ENCODE data around the gene DUS1L.
A peak's percentile ranks its signal among the peaks of the same experiment; 100 is the strongest.

The DUS1L gene

GRCh38 chr17:82065638-82066303, at the start of gene DUS1L:
Gene DUS1L, minus strand, starts transcription at chr17:82065804. Its CDS starts 745 bp downstream, at chr17:82065059.
- peak within 1 kb of the TSS; percentile 98 for H3K4me3 ChIP-seq (ENCODE audit: severe bottlenecking)
- peak within 1 kb of the TSS; percentile 41 for H3K27ac ChIP-seq (ENCODE audit: poor library complexity, severe bottlenecking)
- no peaks in the 10 kb centered on the region for H3K9me3 ChIP-seq (ENCODE audit: severe bottlenecking)
- no peaks in the 10 kb centered on the region for H3K4me1 ChIP-seq (ENCODE audit: insufficient read depth, poor library complexity, severe bottlenecking)
- H3K36me3 ChIP-seq (ENCODE audit: low read depth): peaks cover 35% of the 10 kb centered on the region
- ATAC-seq (ENCODE audit: low read depth) (peak; percentile 52), DNase-seq (ENCODE audit: low spot score) (no peak)
- H3K27me3 ChIP-seq (ENCODE audit: insufficient read depth, poor library complexity, severe bottlenecking): no peaks in the 10 kb centered on the region
- no peak for TF ChIP-seq CTCF (IDR thresholded peaks at IDR 0.05; ENCODE audit: poor library complexity, severe bottlenecking)

GRCh38 chr17:82114872-82115271, 49.3 kb upstream of the DUS1L start:
- no peak overlapping the region for H3K27ac ChIP-seq (ENCODE audit: poor library complexity, severe bottlenecking)
- no peak overlapping the region for H3K4me3 ChIP-seq (ENCODE audit: severe bottlenecking)
- no peaks in the 10 kb centered on the region for H3K9me3 ChIP-seq (ENCODE audit: severe bottlenecking)
- H3K36me3 ChIP-seq (ENCODE audit: low read depth): peaks cover 5% of the 10 kb centered on the region; the same call in 1 of the 2 replicates
- no peak for TF ChIP-seq CTCF (IDR thresholded peaks at IDR 0.05; ENCODE audit: poor library complexity, severe bottlenecking)
- H3K27me3 ChIP-seq (ENCODE audit: insufficient read depth, poor library complexity, severe bottlenecking): no peaks in the 10 kb centered on the region
- ATAC-seq (ENCODE audit: low read depth) (no peak), DNase-seq (ENCODE audit: low spot score) (no peak)
- H3K4me1 ChIP-seq (ENCODE audit: insufficient read depth, poor library complexity, severe bottlenecking): peaks cover 9% of the 10 kb centered on the region

- no peaks in the 10 kb centered on the region for H3K9me3 ChIP-seq (ENCODE audit: severe bottlenecking)
- no peak overlapping the region for H3K4me3 ChIP-seq (ENCODE audit: severe bottlenecking)
- H3K27ac ChIP-seq (ENCODE audit: poor library complexity, severe bottlenecking): no peak overlapping the region
- no peaks in the 10 kb centered on the region for H3K27me3 ChIP-seq (ENCODE audit: insufficient read depth, poor library complexity, severe bottlenecking)
- peaks cover 9% of the 10 kb centered on the region for H3K4me1 ChIP-seq (ENCODE audit: insufficient read depth, poor library complexity, severe bottlenecking)
- H3K36me3 ChIP-seq (ENCODE audit: low read depth): peaks cover 5% of the 10 kb centered on the region; the same call in 1 of the 2 replicates
- TF ChIP-seq CTCF (IDR thresholded peaks at IDR 0.05; ENCODE audit: poor library complexity, severe bottlenecking): no peak
- DNase-seq (ENCODE audit: low spot score) (no peak), ATAC-seq (ENCODE audit: low read depth) (no peak)
Measured at GRCh38 chr17:82114447-82114846, 48.8 kb upstream of the DUS1L start.

- Histone ChIP-seq H3K4me1 (ENCODE audit: insufficient read depth, poor library complexity, severe bottlenecking) (peaks cover 9% of the 10 kb centered on the region), H3K4me3 (ENCODE audit: severe bottlenecking) (no peak overlapping the region), H3K9me3 (ENCODE audit: severe bottlenecking) (no peaks in the 10 kb centered on the region), H3K36me3 (ENCODE audit: low read depth) (peaks cover 5% of the 10 kb centered on the region; the same call in 1 of the 2 replicates), H3K27me3 (ENCODE audit: insufficient read depth, poor library complexity, severe bottlenecking) (no peaks in the 10 kb centered on the region), H3K27ac (ENCODE audit: poor library complexity, severe bottlenecking) (no peak overlapping the region)
- no peak for TF ChIP-seq CTCF (IDR thresholded peaks at IDR 0.05; ENCODE audit: poor library complexity, severe bottlenecking)
- DNase-seq (ENCODE audit: low spot score): no peak
- no peak for ATAC-seq (ENCODE audit: low read depth)
Measured at GRCh38 chr17:82113941-82114340, 48.3 kb upstream of the DUS1L start.

DNA sequence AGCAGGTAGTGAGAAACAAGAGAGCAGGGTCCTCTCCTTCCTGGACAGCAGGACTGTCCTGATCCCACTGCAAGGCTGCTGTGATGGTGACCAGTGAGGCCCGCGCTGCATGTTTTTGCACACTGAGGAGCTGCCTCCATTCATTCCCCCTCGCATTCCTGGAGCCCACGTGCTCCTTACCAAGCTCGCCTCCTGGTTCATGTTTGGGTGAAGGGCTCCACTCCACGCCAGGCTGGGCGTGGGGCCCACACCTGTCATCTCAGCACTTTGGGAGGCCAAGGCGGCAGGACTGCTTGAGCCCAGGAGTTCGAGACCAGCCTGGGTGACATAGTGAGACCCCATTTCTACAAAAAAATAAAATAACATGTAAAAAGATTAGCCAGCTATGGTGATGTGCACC, 47.8 kb upstream of the DUS1L start:
- DNase-seq (ENCODE audit: low spot score): no peak
- Histone ChIP-seq H3K27me3 (ENCODE audit: insufficient read depth, poor library complexity, severe bottlenecking) (no peaks in the 10 kb centered on the region), H3K27ac (ENCODE audit: poor library complexity, severe bottlenecking) (no peak overlapping the region), H3K36me3 (ENCODE audit: low read depth) (peaks cover 5% of the 10 kb centered on the region; the same call in 1 of the 2 replicates), H3K9me3 (ENCODE audit: severe bottlenecking) (no peaks in the 10 kb centered on the region), H3K4me3 (ENCODE audit: severe bottlenecking) (no peak overlapping the region), H3K4me1 (ENCODE audit: insufficient read depth, poor library complexity, severe bottlenecking) (peaks cover 9% of the 10 kb centered on the region)
- ATAC-seq (ENCODE audit: low read depth): no peak
- no peak for TF ChIP-seq CTCF (IDR thresholded peaks at IDR 0.05; ENCODE audit: poor library complexity, severe bottlenecking)
